ENCODE results near the gene GALNT1. TPM values are rescaled to one million over a fixed set of nuclear protein-coding genes. Genes with fewer than 3 reads are reported as not detected.

GALNT1 gene
- total and polyA plus RNA-seq, 2 of the 4 experiments (the other 2 are of a cell fraction) = 24.9 to 43.9 TPM

- Histone ChIP-seq H3K4me1 (ENCODE audit: control insufficient read depth, insufficient read depth, low read length) (no peaks in the 10 kb centered on the region), H3K4me2 (ENCODE audit: low read depth, low read length) (no peak overlapping the region), H3K27me3 (ENCODE audit: control insufficient read depth, insufficient read depth, low read length) (no peaks in the 10 kb centered on the region), H3K14ac (replicated peaks; ENCODE audit: low read depth, low read length) (no peak overlapping the region), H4K91ac (ENCODE audit: insufficient read depth, low read depth, low read length) (no peak overlapping the region), H2AK9ac (replicated peaks; ENCODE audit: low read depth, low read length, poor library complexity) (no peak overlapping the region), H2BK15ac (ENCODE audit: low read depth, low read length) (no peak overlapping the region), H3K23ac (ENCODE audit: low read depth, low read length) (no peak overlapping the region), H3K18ac (ENCODE audit: low read depth, low read length) (no peak overlapping the region), H2BK20ac (ENCODE audit: low read depth, low read length) (no peak overlapping the region), H4K5ac (ENCODE audit: low read depth, low read length) (no peak overlapping the region), H3K4ac (ENCODE audit: low read depth, low read length) (no peak overlapping the region), H3K56ac (ENCODE audit: extremely low read depth, insufficient read depth, low read length) (no peak overlapping the region), H3K9me3 (ENCODE audit: control insufficient read depth, insufficient read depth, low read length) (peaks cover 7% of the 10 kb centered on the region; the same call in 1 of the 2 replicates), H3K9ac (ENCODE audit: low read depth, low read length) (no peak overlapping the region), H2BK5ac (ENCODE audit: low read depth, low read length, poor library complexity, severe bottlenecking) (no peak overlapping the region), H3K9me1 (ENCODE audit: insufficient read depth, low read length) (peaks cover 3% of the 10 kb centered on the region; the same call in 1 of the 2 replicates), H3K79me1 (ENCODE audit: low read depth in 1 of 2, low read length in 2 of 2) (peaks cover 24 to 39% of the 10 kb centered on the region in 2 experiments), H2AK5ac (ENCODE audit: low read depth, low read length) (no peak overlapping the region), H2BK120ac (ENCODE audit: low read depth, low read length) (no peak overlapping the region), H4K8ac (ENCODE audit: low read depth in 2 of 2, low read length in 2 of 2) (no peak overlapping the region), H3K4me3 (ENCODE audit: insufficient read depth, low read depth, low read length) (no peak overlapping the region), H3K36me3 (ENCODE audit: control insufficient read depth, insufficient read depth, low read length) (no peaks in the 10 kb centered on the region; the same call in 1 of the 2 replicates), H2AFZ (replicated peaks; ENCODE audit: low read length, poor library complexity) (no peak overlapping the region), H4K20me1 (ENCODE audit: insufficient read depth, low read length) (peaks cover 16% of the 10 kb centered on the region; the same call in 1 of the 2 replicates), H3K27ac (ENCODE audit: insufficient read depth, low read length) (no peak overlapping the region)
- TF ChIP-seq ELK1 (IDR thresholded peaks at IDR 0.05; ENCODE audit: borderline replicate concordance, low read depth, low read length) (no peak), RFX5 (IDR thresholded peaks at IDR 0.05; ENCODE audit: low read depth, low read length) (no peak), CTCF (conservative IDR thresholded peaks at IDR 0.05; ENCODE audit: low read depth, low read length) (no peak), POLR2A (IDR thresholded peaks at IDR 0.05; ENCODE audit: low read depth, low read length) (no peak)
- in situ Hi-C loops (cut with MboI; ENCODE audit: low sequenced_read_pairs) (no loop called here), intact Hi-C loops (cut with micrococcal nuclease) (no loop called here), dilution Hi-C loops (cut with HindIII; ENCODE audit: low sequenced_read_pairs, unreplicated experiment) (no loop called here)
- ATAC-seq (ENCODE audit: low read depth) (no peak), DNase-seq (no peak)
- no CpG with 5 or more reads among the region's 4 CpGs for WGBS, 2 experiments (ENCODE audit: extremely low coverage in 2 of 2, insufficient read length in 1 of 2)
- ChIA-PET POLR2A (ENCODE audit: unreplicated experiment) (no interaction called here), CTCF (no interaction called here)
- BruUV-seq (replicated peaks) = no TSS peak
Measured at GRCh38 chr18:35597758-35598157, 16.2 kb downstream of the GALNT1 start.
